HG03280 (cell line): ENCODE measurements around the gene TUT7.
"Not testable (repeated sequence)": the region's sequence is repeated elsewhere in the genome, so short reads cannot be mapped to it uniquely, and the experiment has no call there.

Experiments used
- ATAC-seq: cut with Tn5 transposase; IDR thresholded peaks from one replicate; pipeline ENCODE4 v1.9.1; 2021; ENCODE audit warnings: mild to moderate bottlenecking, moderate library complexity; ENCODE audit not compliant: unreplicated experiment

TUT7 gene

DNA sequence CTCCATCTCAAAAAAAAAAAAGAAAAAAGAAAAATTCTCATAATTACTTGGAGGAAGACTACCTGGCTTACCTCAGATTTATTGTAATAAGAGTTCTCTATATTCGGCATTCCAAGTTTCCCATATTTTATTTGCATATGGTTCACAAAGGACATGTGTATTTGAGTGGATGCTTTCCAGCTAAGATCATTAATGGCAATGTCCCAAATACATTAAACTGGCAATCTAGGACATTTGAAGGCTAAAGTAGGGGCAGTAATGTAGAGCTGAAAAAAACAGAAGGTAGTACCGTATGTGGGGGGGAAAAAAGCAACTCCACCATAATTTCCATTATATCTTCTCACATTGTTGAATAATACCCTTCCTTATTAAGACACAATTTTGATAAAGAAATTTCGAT lies 4.9 kb downstream of the TUT7 start:
- no peak for ATAC-seq

DNA sequence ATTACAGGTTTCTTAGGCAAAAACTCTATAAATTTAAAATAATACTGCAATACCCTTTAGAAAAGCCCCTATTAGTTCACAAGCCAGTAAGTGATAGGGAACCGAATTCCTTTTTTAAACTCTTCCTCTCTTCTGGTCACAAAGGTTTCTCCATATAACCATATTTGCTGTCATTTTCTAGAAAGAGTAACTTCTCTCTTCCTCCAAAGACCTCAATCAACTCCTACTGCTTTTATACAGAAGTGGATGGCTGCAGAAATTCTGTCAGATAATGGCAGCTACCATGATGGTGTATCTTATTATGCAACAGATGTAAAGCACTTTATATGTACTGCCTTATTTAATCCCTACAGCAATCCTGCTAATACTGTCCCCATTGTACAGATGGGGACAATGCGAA lies 6.2 kb downstream of the TUT7 start:
- no peak for ATAC-seq

DNA sequence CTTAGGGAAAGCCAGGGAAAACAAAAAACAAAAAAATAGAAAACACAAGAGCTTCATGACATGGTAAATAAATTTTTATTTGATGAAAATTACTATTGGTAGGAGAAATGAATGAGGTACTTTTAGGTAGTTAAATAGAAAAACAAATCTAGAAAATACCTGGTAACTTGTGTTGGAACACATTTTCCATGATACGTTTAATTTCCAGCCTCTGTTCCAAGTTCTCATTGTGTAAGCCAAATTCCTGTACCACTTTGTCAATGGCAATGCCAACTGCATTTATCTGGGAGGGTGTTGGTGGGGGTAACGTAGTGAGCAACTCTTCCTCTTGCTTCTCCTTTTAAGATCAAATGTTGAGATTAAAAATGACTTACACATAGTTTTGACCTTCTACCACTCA lies 9.4 kb downstream of the TUT7 start:
- no peak for ATAC-seq

DNA sequence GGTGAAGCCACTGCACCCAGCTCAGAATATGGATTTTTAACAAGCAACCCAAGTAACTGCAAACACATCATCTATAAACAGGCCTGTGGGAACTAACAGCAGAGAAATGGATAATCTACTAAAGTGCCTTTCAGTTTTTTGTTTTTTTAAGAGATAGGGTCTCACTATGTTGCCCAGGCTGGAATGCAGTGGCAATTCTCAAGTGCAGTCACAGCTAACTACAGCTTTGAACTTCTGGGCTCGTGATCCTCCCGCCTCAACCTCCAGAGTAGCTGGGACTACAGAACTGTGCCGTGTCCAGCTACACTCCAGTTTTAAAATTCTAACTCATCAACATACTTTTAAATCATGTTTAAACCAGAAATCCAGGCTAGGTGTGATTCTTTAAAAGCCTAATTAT lies 11.9 kb downstream of the TUT7 start:
- no peak for ATAC-seq

DNA sequence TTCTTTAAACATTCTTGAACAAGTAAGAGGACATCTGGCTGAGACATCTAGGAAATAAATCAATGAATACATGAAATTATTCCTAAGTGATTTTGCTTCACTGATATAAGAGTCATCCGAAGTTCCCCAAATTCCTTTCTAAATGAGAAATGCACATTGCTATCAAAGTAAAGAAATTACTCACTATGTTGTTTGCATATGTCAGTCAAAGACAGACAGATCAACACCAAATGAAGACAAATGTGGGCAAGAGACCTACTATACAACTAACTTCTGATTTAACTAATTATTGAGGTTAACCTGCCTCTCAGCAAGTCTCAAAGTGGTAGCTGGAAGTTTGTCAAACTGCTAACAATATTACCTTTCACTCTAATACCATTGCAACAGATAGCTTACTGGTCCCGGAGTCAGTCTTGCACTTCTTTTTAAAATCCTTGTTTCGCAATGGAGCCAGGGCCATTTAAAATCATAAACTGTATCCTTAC lies 13.2 kb downstream of the TUT7 start:
- no peak for ATAC-seq

DNA sequence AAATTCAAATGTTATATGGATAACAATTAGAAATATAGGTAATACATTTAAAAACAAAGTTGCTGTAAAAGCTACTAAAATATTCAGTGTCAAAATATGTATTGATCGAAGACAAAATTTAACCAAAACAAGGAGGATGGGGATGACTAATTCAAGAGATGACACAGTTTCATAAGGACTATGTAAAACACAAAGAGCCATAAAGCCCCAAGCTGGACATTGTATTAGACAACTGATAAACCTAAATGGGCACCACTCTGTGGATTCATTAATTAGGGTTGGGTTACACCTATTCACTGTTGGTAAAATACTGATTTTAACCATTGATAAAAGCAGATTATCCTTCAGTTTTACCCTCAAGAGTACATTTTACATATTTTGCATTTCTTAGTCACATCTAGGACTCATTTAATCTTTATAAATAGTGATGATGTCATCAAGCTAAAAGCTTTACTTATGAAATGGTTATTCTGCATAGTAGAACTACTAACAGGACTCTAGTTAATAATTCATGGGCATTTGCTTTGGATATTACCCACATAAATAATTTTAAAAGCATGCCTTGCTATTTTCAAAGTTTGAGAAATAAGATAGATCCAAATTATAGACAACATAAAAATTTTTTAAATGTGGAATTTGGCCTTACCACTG lies 13.7 kb downstream of the TUT7 start:
- ATAC-seq: no peak

DNA sequence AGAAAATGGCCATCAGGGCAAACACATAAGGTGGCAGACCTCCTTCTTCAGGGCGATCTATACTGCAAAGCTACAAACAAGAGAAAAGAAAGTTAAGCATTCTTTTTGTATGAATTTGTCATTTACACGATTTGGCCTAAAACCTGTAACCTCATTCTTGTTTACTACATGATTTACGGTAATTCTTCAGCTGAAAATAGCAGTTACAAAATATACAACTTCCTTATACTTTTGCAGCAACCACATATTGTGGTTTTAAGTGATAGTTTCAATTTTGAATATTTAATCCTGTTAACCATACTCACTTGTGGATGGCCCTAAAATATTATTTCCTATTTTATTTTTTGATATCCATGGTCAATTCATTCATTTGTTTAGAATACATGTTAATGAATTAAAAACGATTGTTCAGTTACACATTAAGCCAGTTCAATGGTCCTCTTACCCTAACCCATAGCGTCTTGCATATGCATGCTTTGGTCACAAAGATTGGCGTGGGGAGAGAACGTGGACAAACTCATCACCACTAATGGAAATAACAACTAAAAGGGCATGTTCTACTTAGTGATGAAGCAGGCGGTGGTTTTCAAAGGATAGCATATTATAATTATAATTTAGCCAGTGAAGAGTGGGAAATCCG lies 16.6 kb downstream of the TUT7 start:
- ATAC-seq: no peak

DNA sequence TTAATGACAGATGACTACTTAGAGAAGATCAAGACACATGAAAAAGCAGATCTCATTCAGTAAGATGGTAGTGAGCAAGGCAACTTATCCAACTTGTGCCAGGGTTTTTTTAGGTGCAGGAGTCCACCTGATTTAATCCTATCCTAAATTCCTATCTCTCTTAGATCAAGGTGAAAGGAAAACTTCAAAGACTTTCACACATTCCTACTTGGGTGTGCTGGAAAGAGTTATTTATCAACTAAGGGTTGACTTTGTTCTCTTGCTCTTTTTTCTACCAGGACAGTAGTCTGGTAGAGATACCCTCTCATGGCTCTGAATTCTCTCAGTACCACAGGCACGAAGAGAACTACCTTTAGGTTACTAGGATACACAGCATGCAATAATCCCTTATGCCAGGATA lies 18.2 kb downstream of the TUT7 start:
- no peak for ATAC-seq

DNA sequence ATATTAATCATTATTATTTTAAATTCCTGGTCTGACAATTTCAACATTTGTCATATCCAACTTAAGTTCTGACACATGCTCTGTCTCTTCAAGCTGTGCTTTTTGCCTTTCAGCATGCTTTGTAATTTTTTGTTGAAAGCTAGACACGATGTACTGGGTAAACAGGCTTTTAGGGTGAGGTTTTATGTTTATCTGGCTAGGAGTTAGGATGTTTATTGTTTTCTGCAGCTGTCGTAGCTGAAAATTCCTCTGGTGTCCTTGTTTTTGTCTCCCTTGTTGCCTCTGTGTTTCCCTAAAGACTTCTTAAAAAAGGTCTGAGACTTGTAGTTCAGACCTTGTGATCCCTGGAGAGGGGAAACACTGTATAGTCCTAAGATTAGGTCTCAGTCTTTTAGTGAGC lies 20.6 kb downstream of the TUT7 start:
- ATAC-seq: no peak

DNA sequence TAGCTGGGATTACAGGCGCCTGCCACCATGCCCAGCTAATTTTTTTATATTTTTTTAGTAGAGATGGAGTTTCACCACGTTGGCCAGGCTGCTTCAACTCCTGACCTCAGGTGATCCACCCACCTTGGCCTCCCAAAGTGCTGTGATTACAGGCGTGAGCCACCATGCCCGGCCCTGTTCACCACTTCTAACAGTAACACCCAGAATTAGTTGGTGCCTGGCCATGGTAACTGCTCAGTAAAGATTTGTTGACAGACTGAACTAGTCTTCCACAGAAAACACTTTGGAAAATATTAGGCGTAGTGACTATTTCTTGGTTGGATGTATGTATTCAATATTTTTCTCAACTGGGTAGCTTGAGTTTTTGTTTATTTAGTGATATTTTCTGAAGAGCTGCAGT lies 24.0 kb downstream of the TUT7 start:
- no peak for ATAC-seq

DNA sequence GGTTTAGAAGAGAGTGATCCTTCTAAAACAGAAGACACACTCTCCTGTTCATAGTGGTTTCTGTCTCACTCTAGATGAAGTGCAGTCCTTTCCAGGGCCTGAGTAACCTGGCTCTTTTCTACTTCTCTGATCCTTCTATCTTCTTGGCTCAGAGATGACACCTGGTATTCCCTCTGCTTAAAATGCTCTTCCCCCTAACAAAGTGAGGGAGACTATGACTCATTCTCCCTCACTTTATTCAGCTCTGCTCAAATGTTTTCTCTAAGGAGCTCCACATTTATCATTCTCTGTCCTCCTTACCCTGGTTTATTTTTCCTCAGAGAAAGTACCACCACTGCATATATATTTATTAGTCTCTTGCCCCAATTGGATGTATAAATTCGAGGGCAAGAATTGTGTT lies 24.6 kb downstream of the TUT7 start:
- ATAC-seq: no peak

DNA sequence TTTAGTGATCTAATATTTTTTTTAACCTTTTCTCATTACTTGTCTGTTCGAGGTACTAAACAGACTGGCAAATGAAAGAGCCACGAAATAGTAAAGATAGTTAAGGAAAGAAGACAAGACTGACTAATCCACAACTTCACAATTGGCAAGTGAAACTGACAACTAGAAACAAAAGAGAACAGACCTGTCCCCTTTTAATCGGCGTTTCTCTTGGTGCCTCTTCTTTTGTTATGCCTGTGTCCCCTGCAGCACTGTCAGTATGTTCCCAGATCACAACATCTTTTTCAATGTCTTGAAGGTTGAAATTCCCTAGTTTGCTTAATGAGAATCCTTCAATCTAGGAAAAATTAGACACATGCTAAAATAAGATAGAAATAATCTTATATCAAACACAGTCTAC lies 26.1 kb downstream of the TUT7 start:
- no peak for ATAC-seq

DNA sequence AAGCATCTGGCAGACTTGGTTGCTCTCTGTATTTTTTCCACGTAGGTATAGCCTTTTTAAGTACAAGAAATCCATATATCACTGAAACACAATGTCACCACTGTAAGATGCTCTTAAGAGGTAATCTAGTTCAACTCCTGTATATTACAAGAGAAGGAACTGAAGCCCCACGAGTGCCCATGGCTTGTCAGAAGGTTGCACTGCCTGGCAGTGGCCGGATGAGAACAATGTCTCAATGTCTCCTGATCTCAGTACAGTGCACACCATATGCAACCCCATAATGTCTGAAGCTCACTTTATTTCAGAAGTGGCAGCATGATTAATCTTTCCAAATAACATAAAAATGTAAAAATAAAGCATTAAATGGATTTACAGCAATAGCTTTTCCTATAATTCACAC lies 27.7 kb downstream of the TUT7 start:
- no peak for ATAC-seq

DNA sequence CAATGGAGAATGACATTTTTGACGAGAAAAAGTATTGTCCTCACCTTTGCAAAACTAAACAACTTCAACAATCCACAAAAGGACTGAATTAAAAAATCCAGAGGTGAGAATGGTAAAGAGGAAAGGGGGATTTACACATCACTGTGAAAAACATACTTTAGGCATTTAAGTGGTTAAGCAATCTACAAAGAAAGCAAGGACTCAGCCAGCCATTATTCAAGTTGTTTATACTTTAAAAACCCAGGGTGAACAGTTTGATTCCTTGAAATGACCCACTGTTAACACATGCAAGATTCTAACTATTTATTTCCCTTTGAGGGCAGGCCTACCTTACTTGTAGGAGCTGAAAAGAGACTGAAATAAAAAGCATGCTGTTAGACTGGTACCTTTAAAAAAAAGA lies 29.3 kb downstream of the TUT7 start:
- no peak for ATAC-seq

DNA sequence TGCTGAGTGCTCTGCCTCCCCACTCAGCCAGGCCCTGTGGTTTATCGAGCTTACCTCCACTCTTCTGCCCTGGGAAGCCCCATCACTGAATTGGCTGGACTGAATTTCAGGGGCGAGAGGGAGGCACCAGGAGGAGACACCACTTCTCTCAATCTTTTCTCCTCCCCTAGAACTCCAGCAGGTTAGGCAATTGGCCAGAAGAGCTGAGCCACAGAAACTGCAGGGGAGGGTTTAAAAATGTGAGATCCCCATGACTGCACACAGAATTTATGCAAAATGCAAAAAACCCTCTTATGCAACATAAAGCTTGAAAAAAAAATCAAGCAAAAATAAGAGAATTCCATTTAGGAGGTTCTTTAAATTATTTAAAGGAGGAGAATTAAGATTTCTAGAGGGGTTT lies 29.9 kb downstream of the TUT7 start:
- no peak for ATAC-seq

DNA sequence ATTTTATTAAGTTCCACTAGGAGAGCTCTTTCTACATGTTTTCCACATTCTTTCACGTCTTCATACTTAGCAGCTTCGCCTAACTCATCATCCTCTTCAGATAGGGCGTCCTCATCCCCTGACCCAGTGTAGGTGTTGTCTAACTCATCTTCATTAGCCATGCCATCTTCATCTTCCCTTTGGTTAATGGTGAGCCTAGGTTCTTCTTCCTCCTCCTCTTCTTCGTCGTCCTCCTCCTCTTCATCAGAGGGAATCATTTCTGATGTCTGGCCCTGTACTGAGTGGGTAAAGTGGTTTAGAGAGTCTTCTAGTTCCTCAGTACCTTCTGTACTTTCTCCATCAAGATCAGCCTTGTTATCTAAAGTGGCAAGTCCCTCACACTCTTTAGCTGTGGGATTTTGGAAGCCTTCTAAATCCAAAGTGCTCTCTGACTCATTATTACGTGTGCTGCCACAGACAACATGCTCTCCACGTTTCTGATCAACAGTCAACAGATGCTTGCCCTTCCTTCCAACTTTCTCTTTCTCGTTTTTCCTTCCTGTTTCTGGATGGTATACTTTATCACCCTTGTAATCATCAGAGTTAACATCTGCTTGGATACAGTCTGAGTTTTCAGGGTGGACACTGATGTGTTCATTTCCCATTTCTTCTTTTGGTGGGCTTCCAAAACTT lies 31.1 kb downstream of the TUT7 start:
- no peak for ATAC-seq

DNA sequence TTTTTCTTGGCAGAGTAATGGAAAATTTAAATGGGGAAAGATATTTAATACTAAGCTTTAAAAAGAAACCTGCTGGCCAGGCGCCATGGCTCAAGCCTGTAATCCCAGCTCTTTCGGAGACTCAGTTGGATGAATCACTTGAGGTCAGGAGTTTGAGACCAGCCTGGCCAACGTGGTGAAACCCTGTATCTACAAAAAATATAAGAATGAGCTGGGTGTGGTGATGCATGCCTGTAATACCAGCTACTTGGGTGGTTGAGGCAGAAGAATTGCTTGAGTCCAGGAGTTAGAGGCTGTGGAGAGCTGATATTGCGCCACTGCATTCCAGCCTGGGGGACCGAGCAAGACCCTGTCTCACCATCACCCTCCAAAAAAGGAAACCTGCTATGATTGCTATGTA lies 32.8 kb downstream of the TUT7 start:
- no peak for ATAC-seq

DNA sequence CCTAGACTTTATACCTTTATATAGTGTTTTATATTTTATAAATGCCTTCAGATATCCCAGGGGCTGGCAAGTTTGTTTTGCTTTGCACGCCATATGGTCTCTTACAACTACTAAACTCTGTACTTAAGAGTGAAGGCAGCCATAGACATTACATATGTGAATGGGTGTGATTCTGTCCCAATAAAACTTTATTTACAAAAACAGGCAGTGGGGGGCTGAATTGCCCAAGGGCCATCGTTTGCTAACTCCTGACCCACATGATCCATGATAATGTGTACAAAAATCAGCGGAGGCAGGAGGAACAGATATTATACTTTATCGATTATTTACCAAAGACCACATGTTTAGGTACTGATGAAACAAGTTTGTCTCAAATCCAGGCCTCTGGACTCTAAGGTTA lies 36.0 kb downstream of the TUT7 start:
- ATAC-seq: no peak

DNA sequence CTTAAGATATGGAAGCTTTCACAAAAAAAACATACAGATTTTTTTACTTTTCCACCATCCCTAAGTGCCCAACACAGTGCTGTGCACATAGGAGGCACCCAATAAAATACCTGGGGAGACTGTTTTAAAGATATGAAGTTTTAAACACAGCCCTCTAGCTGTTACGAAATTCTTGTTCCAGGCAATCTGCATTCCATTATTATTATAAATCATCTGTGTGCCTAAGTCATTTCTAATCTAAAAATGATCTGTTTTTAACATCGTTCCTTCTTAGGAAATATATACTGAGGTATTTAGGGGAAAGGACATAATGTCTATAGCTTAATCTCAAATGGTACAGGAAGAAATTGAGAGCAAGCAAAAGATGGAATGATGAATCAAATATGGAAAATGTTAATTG lies 39.1 kb downstream of the TUT7 start:
- no peak for ATAC-seq

DNA sequence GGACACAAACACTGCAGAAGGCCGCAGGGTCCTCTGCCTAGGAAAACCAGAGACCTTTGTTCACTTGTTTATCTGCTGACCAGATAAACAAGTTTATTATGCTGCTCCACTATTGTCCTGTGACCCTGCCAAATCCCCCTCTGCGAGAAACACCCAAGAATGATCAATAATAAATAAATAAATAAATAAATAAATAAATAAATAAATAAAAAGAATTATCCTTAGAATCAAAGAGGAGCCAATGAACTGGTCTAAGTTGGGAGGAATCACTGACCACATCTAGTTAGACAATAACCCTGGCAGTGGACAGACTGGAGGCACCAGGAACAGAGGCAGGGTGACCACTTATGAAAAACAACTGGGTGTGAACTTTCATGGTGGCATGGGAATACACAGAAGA lies 41.3 kb downstream of the TUT7 start:
- not testable (repeated sequence) for ATAC-seq

DNA sequence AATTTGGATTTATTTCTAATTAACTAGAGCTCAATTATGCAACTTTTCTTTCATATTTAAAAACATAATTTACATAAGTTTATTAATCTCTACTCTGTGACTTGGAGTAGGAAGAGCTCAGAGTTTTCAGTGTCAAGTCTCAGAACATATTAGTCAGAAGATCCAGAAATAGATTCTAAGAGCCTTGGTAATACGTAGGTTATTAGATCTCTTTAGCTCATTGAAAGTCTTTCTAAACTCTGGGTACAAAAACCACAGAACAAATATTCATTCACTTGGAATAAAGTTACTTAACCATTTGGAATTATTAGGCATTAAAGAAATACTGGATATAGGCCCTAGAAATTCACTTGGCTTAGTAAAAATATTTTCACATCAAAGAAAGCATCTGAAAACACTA lies 45.5 kb downstream of the TUT7 start:
- ATAC-seq: no peak

DNA sequence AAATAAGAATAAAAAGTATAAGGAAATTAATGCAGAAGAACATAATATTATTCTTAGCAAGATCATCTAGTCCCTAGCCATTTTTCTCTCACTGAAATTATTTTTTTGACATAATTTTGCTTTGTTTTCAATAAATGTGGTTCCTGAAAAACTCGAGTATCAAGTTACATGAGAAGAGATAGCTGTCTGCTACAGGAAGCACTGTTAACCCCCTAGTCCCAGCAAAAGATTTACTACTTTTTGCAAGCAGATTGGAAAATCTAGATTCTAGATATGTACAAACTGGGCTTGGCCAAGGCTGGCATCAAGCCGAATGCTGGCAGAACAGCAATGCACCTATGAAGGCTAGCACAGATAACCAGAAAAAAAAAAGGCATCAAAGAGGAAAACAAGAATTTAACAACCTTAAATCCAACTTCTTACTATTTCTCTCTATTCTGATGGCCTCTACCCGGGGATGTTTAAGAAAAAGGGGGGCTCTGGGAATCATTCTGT lies 49.9 kb downstream of the TUT7 start:
- ATAC-seq: no peak
